ENCODE data around the gene HIPK2.

Gene HIPK2

GRCh38 chr7:139777948-139778841, at the start of gene HIPK2:
Gene HIPK2, minus strand, starts transcription at chr7:139777998. Its CDS starts 375 bp downstream, at chr7:139777623.
- DNase-seq, result peak; percentile 80 to 81

- DNase-seq, result no peak
Observed at GRCh38 chr7:139827042-139827441, 49.2 kb upstream of the HIPK2 start.

GRCh38 chr7:139825666-139826290, 48.0 kb upstream of the HIPK2 start:
- no peak for DNase-seq

GRCh38 chr7:139823959-139824521, 46.2 kb upstream of the HIPK2 start:
- no peak for DNase-seq

GRCh38 chr7:139822855-139823254, 45.1 kb upstream of the HIPK2 start:
- DNase-seq, result no peak

- DNase-seq, result no peak
Observed at GRCh38 chr7:139821349-139822105, 43.7 kb upstream of the HIPK2 start.

GRCh38 chr7:139820089-139820488, 42.3 kb upstream of the HIPK2 start:
- no peak for DNase-seq

GRCh38 chr7:139817249-139817648, 39.5 kb upstream of the HIPK2 start:
- no peak for DNase-seq

GRCh38 chr7:139813689-139814088, 35.9 kb upstream of the HIPK2 start:
- no peak for DNase-seq

- no peak for DNase-seq
Observed at GRCh38 chr7:139813151-139813550, 35.4 kb upstream of the HIPK2 start.

- no peak for DNase-seq
Observed at GRCh38 chr7:139811066-139811465, 33.3 kb upstream of the HIPK2 start.

- DNase-seq, result no peak
Observed at GRCh38 chr7:139808846-139809442, 31.1 kb upstream of the HIPK2 start.

GRCh38 chr7:139808427-139808826, 30.6 kb upstream of the HIPK2 start:
- no peak for DNase-seq

GRCh38 chr7:139807009-139807408, 29.2 kb upstream of the HIPK2 start:
- DNase-seq, result no peak

GRCh38 chr7:139804571-139804970, 26.8 kb upstream of the HIPK2 start:
- DNase-seq, result no peak

- no peak for DNase-seq
Observed at GRCh38 chr7:139799586-139799985, 21.8 kb upstream of the HIPK2 start.

GRCh38 chr7:139798892-139799291, 21.1 kb upstream of the HIPK2 start:
- DNase-seq, result no peak

- no peak for DNase-seq
Observed at GRCh38 chr7:139798221-139798620, 20.4 kb upstream of the HIPK2 start.

- no peak for DNase-seq
Observed at GRCh38 chr7:139797607-139798006, 19.8 kb upstream of the HIPK2 start.

GRCh38 chr7:139791316-139791715, 13.5 kb upstream of the HIPK2 start:
- DNase-seq, result no peak

GRCh38 chr7:139784648-139785047, 6.8 kb upstream of the HIPK2 start:
- DNase-seq, result no peak

- no peak for DNase-seq
Observed at GRCh38 chr7:139783647-139784385, 6.0 kb upstream of the HIPK2 start.
